Left renal cortex interstitium (tissue), 4 donors: ENCODE results near the gene FIGNL1. TPM values are rescaled to one million over a fixed set of nuclear protein-coding genes. Genes with fewer than 3 reads are reported as not detected.
"Not testable (repeated sequence)": the region's sequence is repeated elsewhere in the genome, so short reads cannot be mapped to it uniquely, and the experiment has no call there.

Experiments used
- DNase-seq, 4 donors: peaks; one replicate each; pipeline ENCODE4 v3.0.0-alpha.2; 2013; ENCODE audit warnings: low read depth in 4 of 4, low spot score in 2 of 4, missing footprints in 1 of 4
- polyA plus RNA-seq, 4 donors: library from polyadenylated mRNA; unstranded; fragments of 120-200 nt; gene quantifications; one replicate each; pipeline ENCODE4 v1.2.1, GENCODE V29; 2013; ENCODE audit not compliant: insufficient read length in 4 of 4

FIGNL1 gene
- polyA plus RNA-seq, 4 donors = 24.2 to 36.9 (median 27.5) TPM

DNA sequence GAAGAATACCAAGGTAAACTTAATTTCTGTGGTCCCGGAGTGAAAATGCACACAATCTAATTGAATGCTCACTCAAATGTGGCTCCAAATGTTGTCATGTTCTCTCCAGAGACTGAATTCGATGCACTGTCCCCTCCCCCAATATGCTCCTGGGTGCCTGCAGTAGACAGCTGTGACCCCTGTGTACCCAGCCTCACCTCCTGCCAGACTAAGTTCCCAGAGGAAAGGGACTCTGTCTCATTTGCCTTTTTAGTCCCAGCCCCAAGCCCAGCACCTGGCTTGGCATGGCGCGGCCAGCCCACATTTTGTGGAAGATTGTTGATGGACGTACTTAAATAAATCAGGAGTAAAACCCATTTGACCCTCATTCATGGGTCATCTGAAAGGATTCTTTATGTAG is 21.8 kb upstream of the FIGNL1 start:
- no peak for DNase-seq

- DNase-seq = no peak
These were observed 20.4 kb upstream of the FIGNL1 start for GRCh38 chr7:50470250-50471163.

DNA sequence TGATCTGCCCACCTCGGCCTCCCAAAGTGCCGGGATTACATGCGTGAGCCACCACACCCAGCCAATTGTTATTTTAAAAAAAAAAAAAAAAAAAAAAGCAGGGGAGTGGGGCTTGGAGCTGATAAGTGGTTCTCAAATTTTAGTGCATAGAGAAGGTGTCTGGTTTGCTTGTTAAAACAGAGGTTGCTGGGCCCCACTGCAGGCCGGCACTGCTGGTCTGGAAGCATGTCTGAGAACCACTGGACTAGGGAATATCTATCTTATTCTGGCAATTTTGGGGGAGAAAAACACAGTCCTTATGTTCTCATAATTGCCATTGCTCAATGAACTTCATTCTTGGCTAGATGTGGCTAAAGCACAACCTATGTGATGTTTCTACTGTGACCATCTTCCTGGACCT is 19.0 kb upstream of the FIGNL1 start:
- DNase-seq = no peak

- DNase-seq = peak in 1 of 4 donors; percentile 65
These were observed 17.9 kb upstream of the FIGNL1 start for GRCh38 chr7:50467817-50468610.

GRCh38 chr7:50466815-50467585 is 16.9 kb upstream of the FIGNL1 start:
- no peak for DNase-seq

- no peak for DNase-seq
These were observed 12.9 kb upstream of the FIGNL1 start for GRCh38 chr7:50463035-50463434.

DNA sequence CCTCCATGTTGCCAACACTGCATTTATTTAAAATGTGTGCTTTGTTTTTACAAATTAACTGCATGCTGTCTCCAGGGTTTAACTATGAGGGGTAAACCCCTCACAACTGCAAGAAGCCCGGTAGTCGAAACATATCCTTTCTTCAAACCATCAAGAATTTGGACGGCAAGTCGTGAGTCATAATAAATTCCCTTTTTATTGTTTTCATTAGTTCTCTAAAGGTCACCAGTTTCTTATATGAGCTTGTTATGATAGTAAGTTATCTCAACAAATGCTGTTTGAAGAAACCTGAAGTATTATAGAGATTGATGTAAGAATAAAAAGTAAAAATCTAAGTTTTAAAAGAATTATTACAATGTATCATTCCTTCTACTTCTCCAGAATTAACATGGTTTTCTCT is 12.2 kb upstream of the FIGNL1 start:
- DNase-seq = no peak

GRCh38 chr7:50461695-50462094 is 11.5 kb upstream of the FIGNL1 start:
- no peak for DNase-seq

DNA sequence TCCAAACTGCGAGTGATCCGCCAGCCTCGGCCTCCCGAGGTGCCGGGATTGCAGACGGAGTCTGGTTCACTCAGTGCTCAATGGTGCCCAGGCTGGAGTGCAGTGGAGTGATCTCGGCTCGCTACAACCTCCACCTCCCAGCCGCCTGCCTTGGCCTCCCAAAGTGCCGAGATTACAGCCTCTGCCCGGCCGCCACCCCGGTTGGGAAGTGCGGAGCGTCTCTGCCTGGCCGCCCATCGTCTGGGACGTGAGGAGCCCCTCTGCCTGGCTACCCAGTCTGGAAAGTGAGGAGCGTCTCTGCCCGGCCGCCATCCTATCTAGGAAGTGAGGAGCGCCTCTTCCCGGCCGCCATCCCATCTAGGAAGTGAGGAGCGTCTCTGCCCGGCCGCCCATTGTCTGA is 9.0 kb upstream of the FIGNL1 start:
- not testable (repeated sequence) for DNase-seq

DNA sequence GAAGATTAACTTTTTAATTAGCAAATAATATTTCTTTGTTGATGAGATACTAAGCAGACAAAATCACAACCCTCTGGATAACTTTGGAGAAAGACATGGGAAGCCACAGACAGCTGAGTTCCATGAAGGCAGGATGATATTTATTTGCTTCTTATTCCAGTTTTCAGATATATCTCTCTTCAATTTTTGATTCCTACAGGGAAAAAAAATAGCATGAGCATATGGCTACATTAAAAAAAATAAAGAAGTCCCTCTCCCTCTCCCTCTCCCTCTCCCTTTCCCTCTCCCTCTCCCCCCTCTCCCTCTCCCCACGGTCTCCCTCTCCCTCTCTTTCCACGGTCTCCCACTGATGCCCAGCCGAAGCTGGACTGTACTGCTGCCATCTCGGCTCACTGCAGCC is 8.5 kb upstream of the FIGNL1 start:
- DNase-seq = not testable (repeated sequence)

DNA sequence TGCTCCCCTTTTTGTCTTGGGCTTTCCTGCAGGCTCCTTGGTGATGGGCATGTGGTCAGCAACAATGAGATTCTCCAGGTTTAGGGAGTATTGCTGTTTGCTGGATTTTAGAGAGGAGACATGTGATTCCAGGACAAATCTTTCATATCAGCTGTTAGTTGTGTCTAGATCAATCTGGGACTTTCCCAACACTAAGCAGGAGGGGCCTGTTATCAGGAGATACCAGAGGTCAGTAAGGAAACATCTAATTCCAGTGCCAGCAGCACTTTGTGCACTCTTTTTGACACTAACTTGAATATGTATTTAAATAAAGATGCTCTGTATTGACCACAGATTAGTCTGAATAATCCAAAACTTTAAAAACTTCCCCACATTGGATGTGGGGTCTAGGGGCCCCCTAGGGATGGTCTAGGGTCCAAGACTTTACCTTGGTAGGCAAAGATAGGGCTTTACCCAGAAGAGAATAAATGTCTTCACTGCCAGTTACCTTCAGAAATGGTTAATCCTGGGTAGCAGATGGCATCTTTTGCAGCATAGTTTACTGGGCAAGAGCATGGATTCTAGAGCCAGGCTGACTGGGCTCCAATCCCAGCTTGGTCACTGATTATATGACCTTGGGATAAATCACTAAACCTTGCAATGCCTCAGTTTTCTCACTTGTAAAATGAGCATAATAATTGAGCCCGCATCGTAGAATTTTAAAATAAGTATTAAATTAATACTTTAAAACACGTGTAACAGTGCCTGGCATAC is 6.4 kb upstream of the FIGNL1 start:
- DNase-seq = no peak

GRCh38 chr7:50455658-50456057 is 5.5 kb upstream of the FIGNL1 start:
- no peak for DNase-seq

DNA sequence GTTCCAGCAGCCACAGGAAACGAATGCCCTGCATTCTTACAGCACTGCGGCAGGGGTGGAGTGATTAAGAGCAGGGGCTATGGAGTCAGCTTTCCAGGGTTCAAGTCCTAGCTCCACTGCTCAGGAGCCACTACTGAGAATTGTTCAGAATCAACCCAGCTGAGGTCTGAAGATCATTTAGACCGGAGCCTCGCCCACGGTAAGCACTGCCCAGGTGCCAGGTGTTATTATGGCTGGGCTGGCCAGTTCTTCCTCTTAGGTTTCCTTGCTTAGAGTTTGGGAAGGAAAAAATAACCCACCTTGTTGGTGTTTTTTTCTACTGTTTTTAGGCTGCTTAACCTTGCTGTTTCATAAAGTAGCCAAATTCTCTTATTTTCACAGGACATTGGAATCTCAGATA is 4.8 kb upstream of the FIGNL1 start:
- no peak for DNase-seq

DNA sequence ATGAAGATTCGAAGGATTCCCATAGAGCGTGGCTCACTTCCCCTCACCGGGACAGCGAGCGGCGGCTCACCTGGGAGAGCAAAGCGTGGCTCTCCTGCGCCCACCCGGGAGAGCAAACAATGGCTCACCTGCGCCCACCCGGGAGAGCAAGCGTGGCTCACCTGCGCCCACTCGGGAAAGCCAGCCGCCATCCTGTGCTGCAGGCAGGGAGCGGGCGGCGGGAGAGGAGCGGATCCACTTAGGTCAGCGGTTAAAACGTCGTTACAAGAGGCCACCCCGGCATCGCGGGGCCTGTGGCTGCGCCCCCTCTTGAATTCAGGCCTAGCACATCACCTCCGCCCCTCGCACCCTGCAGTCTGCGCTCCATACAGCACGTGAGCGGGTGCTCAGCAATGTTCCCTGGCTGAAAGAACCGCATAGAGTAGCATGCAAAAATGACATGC is 461 bp upstream of the FIGNL1 start:
- no peak for DNase-seq

GRCh38 chr7:50449501-50449880 is 659 bp downstream of the FIGNL1 start:
- DNase-seq = no peak

- no peak for DNase-seq
These were observed 1.3 kb downstream of the FIGNL1 start for GRCh38 chr7:50448823-50449222.

DNA sequence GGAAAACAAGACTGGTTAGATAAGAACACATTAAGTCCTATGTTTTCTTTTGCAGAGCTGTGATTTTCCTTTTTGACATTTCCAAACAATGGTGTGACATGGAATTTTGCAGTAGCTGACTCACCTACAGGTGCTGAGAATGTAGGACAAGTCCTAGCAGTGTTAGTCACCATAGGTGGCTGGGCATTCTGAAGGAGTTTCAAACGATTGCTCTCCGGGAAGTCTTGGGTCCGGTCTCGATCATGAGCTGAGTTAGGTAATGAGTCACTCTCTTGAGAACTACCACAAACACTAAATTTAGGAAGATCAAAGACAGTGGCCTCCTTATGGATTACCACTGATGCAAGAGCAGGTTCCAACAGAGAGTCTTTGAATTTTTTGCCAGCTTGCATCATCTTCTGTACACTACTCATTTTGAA is 3.6 kb downstream of the FIGNL1 start:
- no peak for DNase-seq

DNA sequence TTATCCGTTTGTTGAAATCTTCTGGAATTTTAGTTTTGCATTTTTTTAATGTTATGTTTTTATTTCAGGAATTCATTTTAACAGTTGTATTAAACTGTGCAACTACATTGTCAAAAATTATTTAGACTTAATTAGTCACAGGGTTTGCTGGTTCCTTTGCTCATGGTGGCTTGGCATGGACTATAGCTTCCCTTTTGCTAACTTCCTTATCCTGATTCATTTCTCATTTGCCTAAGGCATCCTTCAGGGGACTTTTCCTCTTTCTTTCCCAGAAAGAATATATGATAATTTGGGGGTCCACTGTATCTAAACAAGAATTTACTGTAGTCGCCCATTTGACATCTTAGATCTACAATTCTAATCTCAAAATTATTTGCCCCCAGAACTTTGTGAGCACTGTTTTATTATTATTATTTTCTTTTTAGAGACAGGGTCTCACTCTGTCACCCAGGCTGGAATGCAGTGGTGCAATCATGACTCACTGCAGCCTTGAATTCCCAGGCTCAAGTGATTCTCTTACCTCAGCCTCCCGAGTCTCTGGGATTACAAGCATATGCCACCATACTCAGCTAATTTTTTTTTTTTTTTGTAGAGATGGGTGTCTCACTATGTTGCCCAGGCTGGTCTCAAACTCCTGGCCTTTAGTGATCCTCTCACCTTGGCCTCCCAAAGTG is 13.9 kb downstream of the FIGNL1 start:
- DNase-seq = no peak

- DNase-seq = no peak
These were observed 18.3 kb downstream of the FIGNL1 start for GRCh38 chr7:50431722-50432305.
